Colonic mucosa (tissue), 4 donors: ENCODE results near the gene GNA14. TPM values are rescaled to one million over a fixed set of nuclear protein-coding genes. Genes with fewer than 3 reads are reported as not detected.

ENCODE experiments used
- DNase-seq: peaks from one replicate; pipeline ENCODE4 v3.0.0-alpha.2; 2020
- H3K27ac ChIP-seq: fragments of 200-600 bp; one replicate; pipeline ENCODE4 v1.8.0; 2021
- H3K27me3 ChIP-seq: fragments of 200-600 bp; one replicate; pipeline ENCODE4 v1.8.0; 2021
- H3K36me3 ChIP-seq: fragments of 200-600 bp; one replicate; pipeline ENCODE4 v1.8.0; 2021
- H3K4me1 ChIP-seq: fragments of 200-600 bp; one replicate; pipeline ENCODE4 v1.8.0; 2021; ENCODE audit warnings: mild to moderate bottlenecking
- H3K4me3 ChIP-seq: fragments of 200-600 bp; one replicate; pipeline ENCODE4 v1.8.0; 2021
- H3K9ac ChIP-seq, 2 donors: one replicate each; pipeline ENCODE4 v1.7.0; 2013; ENCODE audit warnings: control low read depth in 2 of 2, low read depth in 2 of 2, low read length in 2 of 2
- H3K9me3 ChIP-seq: fragments of 200-600 bp; one replicate; pipeline ENCODE4 v1.8.0; 2021
- intact Hi-C: fragments of 100-400 bp; cut with DNase I; formaldehyde crosslinking; loops from one replicate; pipeline ENCODE4 v1.14.1; 2022
- total RNA-seq, 2 donors: library from RNA; stranded (reverse); fragmentation: NEBNext Ultra II Directional in 1 of 2; extraction: Animal tissue kit (Norgen Biotek cat#: 25700) in 1 of 2; gene quantifications; one replicate each; pipeline ENCODE4 v1.2.1, GENCODE V29; 2021
- TF ChIP-seq, protein P1 (sequence below): fragments of 200-600 bp; IDR thresholded peaks from one replicate; pipeline ENCODE4 v1.8.0; 2022; ENCODE audit warnings: antibody characterized with exemption, mild to moderate bottlenecking
- donor health status: healthy.
- donor health status: DM: no; HTN: no; CAD: no.
- donor health status: DM: no; HTN: no; CAD: no.

The GNA14 gene
- total RNA-seq, 2 donors from 2014 or later = 7.9 to 11.7 TPM

DNA sequence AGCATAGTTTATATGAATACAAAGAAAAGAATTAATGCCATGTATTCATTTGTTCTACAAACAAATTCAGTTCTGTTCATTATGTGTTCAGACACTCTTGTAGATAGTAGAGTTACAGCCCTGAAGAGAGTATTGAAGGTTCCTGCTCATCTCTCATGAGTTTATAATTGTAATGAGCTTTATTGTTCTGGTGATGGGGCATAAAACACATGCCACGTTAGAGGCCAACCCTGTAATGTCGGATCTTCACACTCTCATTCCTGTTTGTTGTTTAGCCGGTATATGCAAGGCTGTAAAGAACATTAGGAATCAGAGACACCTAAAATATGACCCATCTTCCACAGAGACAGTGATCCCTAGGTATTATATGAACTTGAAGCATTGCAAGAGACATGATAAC, 256.3 kb downstream of the GNA14 start:
- TF ChIP-seq, protein P1, sequence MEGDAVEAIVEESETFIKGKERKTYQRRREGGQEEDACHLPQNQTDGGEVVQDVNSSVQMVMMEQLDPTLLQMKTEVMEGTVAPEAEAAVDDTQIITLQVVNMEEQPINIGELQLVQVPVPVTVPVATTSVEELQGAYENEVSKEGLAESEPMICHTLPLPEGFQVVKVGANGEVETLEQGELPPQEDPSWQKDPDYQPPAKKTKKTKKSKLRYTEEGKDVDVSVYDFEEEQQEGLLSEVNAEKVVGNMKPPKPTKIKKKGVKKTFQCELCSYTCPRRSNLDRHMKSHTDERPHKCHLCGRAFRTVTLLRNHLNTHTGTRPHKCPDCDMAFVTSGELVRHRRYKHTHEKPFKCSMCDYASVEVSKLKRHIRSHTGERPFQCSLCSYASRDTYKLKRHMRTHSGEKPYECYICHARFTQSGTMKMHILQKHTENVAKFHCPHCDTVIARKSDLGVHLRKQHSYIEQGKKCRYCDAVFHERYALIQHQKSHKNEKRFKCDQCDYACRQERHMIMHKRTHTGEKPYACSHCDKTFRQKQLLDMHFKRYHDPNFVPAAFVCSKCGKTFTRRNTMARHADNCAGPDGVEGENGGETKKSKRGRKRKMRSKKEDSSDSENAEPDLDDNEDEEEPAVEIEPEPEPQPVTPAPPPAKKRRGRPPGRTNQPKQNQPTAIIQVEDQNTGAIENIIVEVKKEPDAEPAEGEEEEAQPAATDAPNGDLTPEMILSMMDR = no peak
- Histone ChIP-seq H3K9ac (peak overlapping the region in 1 of 2 donors; percentile 21), H3K36me3 (no peaks in the 10 kb centered on the region), H3K4me1 (peaks cover 3% of the 10 kb centered on the region), H3K27ac (peak overlapping the region; percentile 8), H3K9me3 (no peaks in the 10 kb centered on the region), H3K4me3 (no peak overlapping the region), H3K27me3 (no peaks in the 10 kb centered on the region)
- DNase-seq = no peak
- intact Hi-C loops = no loop called here

DNA sequence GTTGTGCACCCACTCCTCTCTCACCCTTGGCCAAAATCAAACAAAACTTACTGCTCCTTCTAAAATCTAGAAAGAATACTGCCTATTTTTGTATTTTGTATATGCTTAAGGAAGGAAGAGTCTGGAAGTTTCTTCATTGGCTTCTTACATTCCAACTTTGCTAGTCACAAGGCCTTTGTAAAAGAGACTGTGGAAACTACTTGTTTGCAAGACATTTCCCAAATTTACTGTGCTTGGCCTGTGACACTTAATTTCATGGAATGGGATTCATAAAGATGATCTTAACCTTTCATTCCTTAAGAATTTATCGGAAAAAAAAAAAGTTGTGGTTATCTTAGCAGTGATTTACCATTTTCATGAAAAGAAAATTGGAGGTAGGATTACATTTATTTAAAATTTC, 261.9 kb downstream of the GNA14 start:
- intact Hi-C loops = no loop called here
- H3K9ac ChIP-seq = no peak overlapping the region
- H3K4me3 ChIP-seq = no peak overlapping the region
- no peaks in the 10 kb centered on the region for H3K36me3 ChIP-seq
- H3K27ac ChIP-seq = no peak overlapping the region
- no peaks in the 10 kb centered on the region for H3K9me3 ChIP-seq
- no peaks in the 10 kb centered on the region for H3K4me1 ChIP-seq
- H3K27me3 ChIP-seq = no peaks in the 10 kb centered on the region
- TF ChIP-seq, protein P1 = no peak
- no peak for DNase-seq

DNA sequence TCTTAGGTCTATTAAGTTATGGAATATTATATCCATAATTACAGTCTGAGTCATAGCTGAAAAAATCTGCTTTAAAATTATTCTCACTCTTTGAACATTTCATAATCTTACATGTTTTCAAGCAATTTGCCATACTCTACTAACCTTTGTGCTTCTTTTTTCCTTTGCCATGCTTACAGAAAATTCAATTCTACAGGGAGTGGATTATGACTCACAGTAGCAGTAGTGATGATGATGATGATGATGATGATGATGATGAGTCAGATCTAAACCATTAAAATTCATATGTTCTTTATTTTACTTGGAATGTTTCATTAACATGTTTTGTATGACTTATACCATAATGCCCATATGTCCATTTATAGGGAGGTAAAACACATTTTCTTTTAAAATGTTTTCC, 263.7 kb downstream of the GNA14 start:
- Histone ChIP-seq H3K27ac (no peak overlapping the region), H3K4me3 (no peak overlapping the region), H3K36me3 (no peaks in the 10 kb centered on the region), H3K9ac (no peak overlapping the region), H3K9me3 (no peaks in the 10 kb centered on the region), H3K4me1 (no peaks in the 10 kb centered on the region), H3K27me3 (no peaks in the 10 kb centered on the region)
- DNase-seq = no peak
- TF ChIP-seq, protein P1 = no peak
- intact Hi-C loops = no loop called here

DNA sequence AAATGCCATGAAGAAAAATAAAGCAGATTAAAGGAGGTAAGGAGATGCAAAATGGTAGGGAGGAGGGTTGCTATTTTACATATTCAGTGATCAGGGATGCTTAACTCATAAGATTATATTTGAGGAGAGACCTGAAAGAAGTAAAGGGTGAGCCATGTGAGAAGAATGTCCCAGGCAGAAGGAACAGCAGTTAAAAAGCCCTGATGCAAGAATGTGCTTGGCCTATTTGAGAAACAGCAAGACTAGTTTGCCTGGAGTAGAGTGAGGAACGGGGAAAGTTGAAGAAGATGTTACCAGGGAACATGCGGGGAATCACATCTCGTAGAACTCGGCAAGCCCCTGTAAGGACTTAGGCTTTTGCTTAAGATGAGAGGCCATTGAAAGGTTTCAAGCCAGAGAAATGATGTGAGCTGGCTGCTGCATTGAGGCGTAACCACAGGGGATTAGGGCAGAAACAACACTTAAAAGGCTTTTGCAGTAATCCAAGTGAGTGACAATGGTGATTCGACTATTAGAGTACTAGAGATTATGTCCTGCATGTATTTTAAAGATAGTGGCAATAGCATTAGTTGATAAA, 272.1 kb downstream of the GNA14 start:
- intact Hi-C loops = no loop called here
- no peak overlapping the region for H3K4me3 ChIP-seq
- no peaks in the 10 kb centered on the region for H3K9me3 ChIP-seq
- H3K9ac ChIP-seq = no peak overlapping the region
- no peaks in the 10 kb centered on the region for H3K27me3 ChIP-seq
- TF ChIP-seq, protein P1 = no peak
- no peaks in the 10 kb centered on the region for H3K36me3 ChIP-seq
- H3K27ac ChIP-seq = no peak overlapping the region
- H3K4me1 ChIP-seq = no peaks in the 10 kb centered on the region
- no peak for DNase-seq

DNA sequence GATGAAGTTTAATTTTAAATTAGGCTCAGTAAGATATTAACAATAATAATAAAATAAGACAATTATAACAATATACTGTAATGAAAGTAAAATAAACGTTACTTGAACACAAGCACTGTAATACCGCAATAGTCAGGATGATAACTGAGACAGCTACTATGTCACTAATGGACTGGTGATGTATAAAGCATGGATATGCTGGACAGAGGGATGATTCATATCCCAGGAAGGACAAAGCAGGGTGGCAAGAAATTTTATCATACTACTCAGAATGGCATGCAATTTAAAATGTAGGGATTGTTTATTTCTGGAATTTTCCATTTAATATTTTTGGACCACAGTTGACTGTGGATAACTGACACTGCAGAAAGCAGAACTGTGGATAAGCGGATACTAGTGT, 273.9 kb downstream of the GNA14 start:
- Histone ChIP-seq H3K36me3 (no peaks in the 10 kb centered on the region), H3K9me3 (no peaks in the 10 kb centered on the region), H3K27ac (no peak overlapping the region), H3K9ac (no peak overlapping the region), H3K4me1 (no peaks in the 10 kb centered on the region), H3K4me3 (no peak overlapping the region), H3K27me3 (no peaks in the 10 kb centered on the region)
- TF ChIP-seq, protein P1 = no peak
- DNase-seq = no peak
- intact Hi-C loops = no loop called here
